HG02973 (cell line): Measurements from ENCODE around the gene PTPRT.

Source experiments
- ATAC-seq: cut with Tn5 transposase; IDR thresholded peaks from one replicate; pipeline ENCODE4 v1.9.1; 2021; ENCODE audit warnings: moderate library complexity; ENCODE audit not compliant: unreplicated experiment

PTPRT gene

GRCh38 chr20:42576167-42576566, 613.5 kb downstream of the PTPRT start:
- no peak for ATAC-seq

GRCh38 chr20:42572320-42573016, 617.2 kb downstream of the PTPRT start:
- no peak for ATAC-seq

GRCh38 chr20:42567409-42567808, 622.3 kb downstream of the PTPRT start:
- no peak for ATAC-seq

GRCh38 chr20:42565235-42565995, 624.3 kb downstream of the PTPRT start:
- no peak for ATAC-seq

GRCh38 chr20:42559665-42560064, 630.0 kb downstream of the PTPRT start:
- ATAC-seq, result no peak

GRCh38 chr20:42556575-42556974, 633.1 kb downstream of the PTPRT start:
- ATAC-seq, result no peak

- ATAC-seq, result no peak
These were observed 636.3 kb downstream of the PTPRT start for GRCh38 chr20:42553374-42553773.

GRCh38 chr20:42549496-42549895, 640.2 kb downstream of the PTPRT start:
- ATAC-seq, result no peak

- ATAC-seq, result no peak
These were observed 644.8 kb downstream of the PTPRT start for GRCh38 chr20:42544926-42545325.

- no peak for ATAC-seq
These were observed 656.9 kb downstream of the PTPRT start for GRCh38 chr20:42532831-42533230.

GRCh38 chr20:42531508-42531961, 658.2 kb downstream of the PTPRT start:
- no peak for ATAC-seq

- no peak for ATAC-seq
These were observed 658.8 kb downstream of the PTPRT start for GRCh38 chr20:42530855-42531448.

- no peak for ATAC-seq
These were observed 659.5 kb downstream of the PTPRT start for GRCh38 chr20:42530191-42530590.

GRCh38 chr20:42524058-42524457, 665.6 kb downstream of the PTPRT start:
- no peak for ATAC-seq

- ATAC-seq, result no peak
These were observed 673.0 kb downstream of the PTPRT start for GRCh38 chr20:42516692-42517091.

- ATAC-seq, result no peak
These were observed 679.0 kb downstream of the PTPRT start for GRCh38 chr20:42510686-42511085.

GRCh38 chr20:42507874-42508273, 681.8 kb downstream of the PTPRT start:
- no peak for ATAC-seq

- ATAC-seq, result no peak
These were observed 683.3 kb downstream of the PTPRT start for GRCh38 chr20:42506397-42506796.

GRCh38 chr20:42502591-42502990, 687.1 kb downstream of the PTPRT start:
- no peak for ATAC-seq

GRCh38 chr20:42496595-42496994, 693.1 kb downstream of the PTPRT start:
- ATAC-seq, result no peak

- ATAC-seq, result no peak
These were observed 695.4 kb downstream of the PTPRT start for GRCh38 chr20:42494290-42494689.

- ATAC-seq, result no peak
These were observed 696.7 kb downstream of the PTPRT start for GRCh38 chr20:42493001-42493400.
